Brain microvascular endothelial cell (primary cell): ENCODE data around the gene DPEP3.

Experiments
- DNase-seq: peaks from one replicate; pipeline ENCODE4 v3.0.0-alpha.2; 2020
- H3K27ac ChIP-seq: fragments of 250-450 bp; sonication (Bioruptor Pico); 2 replicates; pipeline ENCODE4 v1.5.1; 2020; ENCODE audit warnings: mild to moderate bottlenecking, moderate library complexity
- H3K27me3 ChIP-seq: fragments of 250-450 bp; sonication (Bioruptor Pico); replicated peaks from 2 replicates; pipeline ENCODE4 v1.5.1; 2020; ENCODE audit warnings: mild to moderate bottlenecking
- H3K36me3 ChIP-seq: fragments of 250-450 bp; sonication (Bioruptor Pico); replicated peaks from 2 replicates; pipeline ENCODE4 v1.5.1; 2020; ENCODE audit warnings: mild to moderate bottlenecking
- H3K4me3 ChIP-seq: 2 replicates; pipeline ENCODE4 v1.5.1; 2011; ENCODE audit warnings: low read depth, mild to moderate bottlenecking, control low read depth, low read length, moderate library complexity
- CTCF ChIP-seq: IDR thresholded peaks from 2 replicates; pipeline ENCODE4 v1.5.1; 2011; ENCODE audit warnings: low read depth, mild to moderate bottlenecking, moderate library complexity, low read length, control low read depth, inconsistent platforms; ENCODE audit errors: missing control alignments
- in situ Hi-C: cut with HindIII; loops from 2 replicates; pipeline ENCODE4 v1.10.0; 2017; ENCODE audit warnings: low sequenced_read_pairs, low pct_ligation_motif_present

The DPEP3 gene

DNA sequence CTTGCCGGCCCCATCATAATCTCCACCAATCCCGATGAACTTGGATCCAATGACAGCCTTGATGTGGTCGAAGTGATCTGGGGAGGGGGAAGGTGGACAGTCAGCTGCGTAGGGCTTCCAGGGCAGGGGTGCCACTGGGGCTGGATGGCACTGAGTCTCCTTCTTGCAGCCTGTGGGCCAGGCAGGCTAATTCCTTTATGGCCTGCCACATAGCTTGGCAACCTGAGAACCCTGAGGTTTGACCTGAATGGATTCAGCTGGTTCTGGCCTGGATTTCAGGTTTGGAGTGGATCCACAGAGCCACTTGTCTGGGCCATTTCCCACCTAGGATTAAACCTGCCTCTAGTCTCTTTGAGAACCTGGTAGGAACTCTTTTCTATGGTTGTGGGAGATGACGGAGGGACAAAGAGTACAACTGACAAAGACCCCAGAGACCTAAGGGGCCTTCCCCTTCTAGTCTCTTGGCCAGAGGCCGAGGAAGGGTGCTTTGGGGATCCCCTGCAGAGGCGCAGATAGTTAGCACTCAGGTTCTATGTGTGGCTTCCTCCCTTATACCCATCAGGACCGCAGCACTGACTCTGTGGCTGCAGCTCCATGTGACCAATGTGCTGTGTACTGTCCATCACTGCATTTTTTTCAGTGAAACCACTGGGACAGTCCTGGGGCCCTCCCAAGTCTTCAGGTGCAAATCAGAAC is 9.2 kb upstream of the DPEP3 start:
- Histone ChIP-seq H3K27me3 (no peaks in the 10 kb centered on the region), H3K36me3 (no peaks in the 10 kb centered on the region), H3K27ac (no peak overlapping the region), H3K4me3 (no peak overlapping the region)
- DNase-seq, result no peak
- TF ChIP-seq CTCF, result no peak
- in situ Hi-C loops, result no loop called here

DNA sequence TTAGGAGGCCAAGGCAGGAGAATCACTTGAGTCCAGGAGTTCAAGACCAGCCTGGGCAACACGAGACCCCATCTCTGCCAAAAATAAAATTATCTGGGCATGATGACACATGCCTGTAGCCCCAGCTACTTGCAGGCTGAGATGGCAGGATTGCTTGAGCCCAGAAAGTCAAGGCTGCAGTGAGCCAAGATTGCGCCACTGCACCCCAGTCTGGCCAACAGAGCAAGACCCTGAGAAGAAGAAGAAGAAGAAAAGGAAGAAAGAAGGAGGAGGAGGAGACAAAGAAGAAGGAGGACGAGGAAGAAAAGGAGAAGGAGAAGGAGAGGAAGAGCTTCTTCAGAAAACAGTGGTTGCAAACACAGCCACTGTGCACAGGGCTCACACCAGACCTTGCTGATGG is 8.4 kb upstream of the DPEP3 start:
- DNase-seq, result no peak
- in situ Hi-C loops, result no loop called here
- no peaks in the 10 kb centered on the region for H3K27me3 ChIP-seq
- no peak overlapping the region for H3K4me3 ChIP-seq
- no peak overlapping the region for H3K27ac ChIP-seq
- TF ChIP-seq CTCF, result no peak
- no peaks in the 10 kb centered on the region for H3K36me3 ChIP-seq

GRCh38 chr16:67987460-67988160 is 7.3 kb upstream of the DPEP3 start:
- no peak for TF ChIP-seq CTCF
- H3K27ac ChIP-seq, result no peak overlapping the region
- no peak for DNase-seq
- no peaks in the 10 kb centered on the region for H3K36me3 ChIP-seq
- H3K27me3 ChIP-seq, result no peaks in the 10 kb centered on the region
- in situ Hi-C loops, result no loop called here
- no peak overlapping the region for H3K4me3 ChIP-seq

DNA sequence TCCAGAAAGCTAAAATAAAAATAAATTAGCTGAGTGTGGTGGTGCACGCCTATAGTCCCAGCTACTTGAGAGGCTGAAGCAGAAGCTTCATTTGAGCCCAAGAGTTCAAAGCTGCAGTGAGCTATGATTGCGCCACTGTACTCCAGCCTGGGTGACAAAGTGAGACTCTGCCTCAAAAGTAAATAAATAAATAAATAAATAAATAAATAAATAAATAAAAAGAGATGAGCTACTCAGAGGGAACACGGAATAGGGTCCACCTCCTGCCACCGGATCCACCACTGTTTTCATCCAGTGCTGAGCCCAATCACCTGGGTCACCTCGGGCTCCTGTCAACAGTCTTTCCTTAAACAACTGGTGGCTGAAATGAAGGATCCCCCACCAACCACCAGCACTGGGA is 6.7 kb upstream of the DPEP3 start:
- no peak overlapping the region for H3K4me3 ChIP-seq
- DNase-seq, result no peak
- H3K27ac ChIP-seq, result no peak overlapping the region
- H3K36me3 ChIP-seq, result no peaks in the 10 kb centered on the region
- no peaks in the 10 kb centered on the region for H3K27me3 ChIP-seq
- in situ Hi-C loops, result no loop called here
- no peak for TF ChIP-seq CTCF

DNA sequence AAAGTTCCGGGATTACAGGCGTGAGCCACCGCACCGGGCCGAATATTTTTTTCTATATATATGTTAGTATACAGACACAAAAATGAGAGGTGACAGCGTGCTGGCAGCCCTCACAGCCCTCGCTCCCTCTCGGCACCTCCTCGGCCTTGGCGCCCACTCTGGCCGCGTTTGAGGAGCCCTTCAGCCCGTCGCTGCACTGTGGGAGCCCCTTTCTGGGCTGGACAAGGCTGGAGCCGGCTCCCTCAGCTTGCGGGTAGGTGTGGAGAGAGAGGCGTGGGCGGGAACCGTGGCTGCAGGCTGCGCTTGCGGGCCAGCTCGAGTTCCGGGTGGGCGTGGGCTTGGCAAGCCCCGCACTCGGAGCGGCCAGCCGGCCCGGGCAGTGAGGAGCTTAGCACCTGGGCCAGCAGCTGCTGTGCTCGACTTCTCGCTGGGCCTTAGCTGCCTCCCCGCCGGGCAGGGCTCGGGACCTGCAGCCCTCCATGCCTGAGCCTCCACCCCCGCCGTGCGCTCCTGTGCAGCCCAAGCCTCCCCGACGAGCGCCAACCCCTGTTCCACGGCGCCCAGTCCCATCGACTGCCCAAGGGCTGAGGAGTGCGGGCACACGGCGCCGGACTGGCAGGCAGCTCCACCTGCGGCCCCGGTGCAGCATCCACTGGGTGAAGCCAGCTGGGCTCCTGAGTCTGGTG is 1.9 kb upstream of the DPEP3 start:
- Histone ChIP-seq H3K27me3 (no peaks in the 10 kb centered on the region), H3K36me3 (no peaks in the 10 kb centered on the region), H3K27ac (no peak overlapping the region), H3K4me3 (no peak overlapping the region)
- no peak for TF ChIP-seq CTCF
- in situ Hi-C loops, result no loop called here
- DNase-seq, result no peak
